Measurements from ENCODE around the gene PTPA. TPM values are rescaled to one million over a fixed set of nuclear protein-coding genes. Genes with fewer than 3 reads are reported as not detected.

The PTPA gene
- total RNA-seq, 1 donor from 2014 or later: 115 TPM

- no peak for DNase-seq
- intact Hi-C loops (cut with DNase I): no loop called here
- H3K27ac ChIP-seq: no peak overlapping the region
- H3K36me3 ChIP-seq: no peaks in the 10 kb centered on the region
- no peaks in the 10 kb centered on the region for H3K27me3 ChIP-seq
- no peak overlapping the region for H3K4me3 ChIP-seq
- no peaks in the 10 kb centered on the region for H3K9me3 ChIP-seq
- TF ChIP-seq CTCF (IDR thresholded peaks at IDR 0.05): no peak
- ATAC-seq: no peak
- H3K4me1 ChIP-seq: peaks cover 12% of the 10 kb centered on the region
Measured at GRCh38 chr9:129164246-129164930, 53.2 kb downstream of the PTPA start.

- Histone ChIP-seq H3K27ac (no peak overlapping the region), H3K27me3 (no peaks in the 10 kb centered on the region), H3K4me3 (no peak overlapping the region), H3K36me3 (no peaks in the 10 kb centered on the region), H3K4me1 (peaks cover 12% of the 10 kb centered on the region), H3K9me3 (no peaks in the 10 kb centered on the region)
- DNase-seq: no peak
- no peak for ATAC-seq
- intact Hi-C loops (cut with DNase I): no loop called here
- no peak for TF ChIP-seq CTCF (IDR thresholded peaks at IDR 0.05)
Measured at GRCh38 chr9:129165198-129165597, 54.0 kb downstream of the PTPA start.

GRCh38 chr9:129166623-129167557, 55.7 kb downstream of the PTPA start:
- ATAC-seq (peak; percentile 92), DNase-seq (peak; percentile 89)
- peak overlapping the region; percentile 80 for H3K27ac ChIP-seq
- H3K4me1 ChIP-seq: peaks cover 12% of the 10 kb centered on the region
- no peaks in the 10 kb centered on the region for H3K9me3 ChIP-seq
- intact Hi-C loops (cut with DNase I): no loop called here
- no peaks in the 10 kb centered on the region for H3K36me3 ChIP-seq
- no peaks in the 10 kb centered on the region for H3K27me3 ChIP-seq
- no peak for TF ChIP-seq CTCF (IDR thresholded peaks at IDR 0.05)
- H3K4me3 ChIP-seq: peak overlapping the region; percentile 39

GRCh38 chr9:129170229-129170628, 59.0 kb downstream of the PTPA start:
- no peak overlapping the region for H3K4me3 ChIP-seq
- no peaks in the 10 kb centered on the region for H3K9me3 ChIP-seq
- intact Hi-C loops (cut with DNase I): no loop called here
- ATAC-seq: no peak
- no peaks in the 10 kb centered on the region for H3K36me3 ChIP-seq
- H3K27ac ChIP-seq: no peak overlapping the region
- no peak for TF ChIP-seq CTCF (IDR thresholded peaks at IDR 0.05)
- H3K4me1 ChIP-seq: peaks cover 21% of the 10 kb centered on the region
- no peak for DNase-seq
- no peaks in the 10 kb centered on the region for H3K27me3 ChIP-seq

GRCh38 chr9:129171993-129172751, 61.0 kb downstream of the PTPA start:
- H3K27ac ChIP-seq: no peak overlapping the region
- H3K36me3 ChIP-seq: no peaks in the 10 kb centered on the region
- intact Hi-C loops (cut with DNase I): no loop called here
- no peak overlapping the region for H3K4me3 ChIP-seq
- peaks cover 21% of the 10 kb centered on the region for H3K4me1 ChIP-seq
- ATAC-seq: no peak
- H3K27me3 ChIP-seq: no peaks in the 10 kb centered on the region
- DNase-seq: no peak
- H3K9me3 ChIP-seq: no peaks in the 10 kb centered on the region
- TF ChIP-seq CTCF (IDR thresholded peaks at IDR 0.05): no peak
